H1 (cell line): Measurements from ENCODE around the gene RTN3. TPM values are rescaled to one million over a fixed set of nuclear protein-coding genes. Genes with fewer than 3 reads are reported as not detected.

ENCODE experiments used
- CTCF ChIA-PET: fragments of 300-600 bp; sonication (Branson Sonifier 250); formaldehyde crosslinking; loops from one replicate; lab custom pipeline; 2021; ENCODE audit not compliant: partially characterized antibody; lab: Charles Lee
- POLR2A ChIA-PET: fragments of 300-600 bp; sonication (Branson Sonifier 250); formaldehyde crosslinking; loops from one replicate; lab custom pipeline; 2021; ENCODE audit warnings: inconsistent platforms; ENCODE audit not compliant: partially characterized antibody; lab: Charles Lee
- DNase-seq, 2 experiments: peaks; one replicate each; pipeline versions ENCODE4 v3.0.0 to v3.0.0-alpha.2; 2010 to 2022; ENCODE audit warnings: low spot score in 2 of 2, low read depth in 1 of 2, mixed read lengths in 1 of 2
- FAIRE-seq: peaks from 2 replicates; lab custom pipeline; 2011; peaks lifted over from hg19 to GRCh38; lab: Jason Lieb, UNC
- H2AFZ ChIP-seq: 2 replicates; pipeline ENCODE4 v1.8.1; 2012; ENCODE audit warnings: low read length, inconsistent platforms
- H2AK5ac ChIP-seq: 2 replicates; pipeline ENCODE4 v1.6.1; 2013; ENCODE audit warnings: low read depth, low read length
- H2BK120ac ChIP-seq: replicated peaks from 2 replicates; pipeline ENCODE3; 2013; ENCODE audit warnings: low read depth, low read length, inconsistent platforms
- H2BK12ac ChIP-seq: 2 replicates; pipeline ENCODE4 v1.6.1; 2013; ENCODE audit warnings: low read depth, low read length
- H2BK15ac ChIP-seq: 2 replicates; pipeline ENCODE4 v1.6.1; 2013; ENCODE audit warnings: low read length
- H2BK20ac ChIP-seq: 2 replicates; pipeline ENCODE4 v1.6.1; 2013; ENCODE audit warnings: low read length
- H2BK5ac ChIP-seq: 2 replicates; pipeline ENCODE4 v1.6.1; 2013; ENCODE audit warnings: low read depth, low read length
- H3K14ac ChIP-seq: 2 replicates; pipeline ENCODE4 v1.6.1; 2013; ENCODE audit warnings: inconsistent platforms; ENCODE audit not compliant: insufficient read length
- H3K18ac ChIP-seq: 2 replicates; pipeline ENCODE4 v1.6.1; 2013; ENCODE audit warnings: low read length; ENCODE audit errors: extremely low read depth
- H3K23ac ChIP-seq: 2 replicates; pipeline ENCODE4 v1.6.1; 2013; ENCODE audit warnings: inconsistent platforms; ENCODE audit not compliant: insufficient read length
- H3K23me2 ChIP-seq: 2 replicates; pipeline ENCODE4 v1.6.1; 2013; ENCODE audit warnings: low read depth, low read length
- H3K27ac ChIP-seq: 2 replicates; pipeline ENCODE4 v1.6.1; 2011; ENCODE audit warnings: low read depth, low read length, inconsistent platforms
- H3K27me3 ChIP-seq, 4 experiments: replicated peaks in 1 of 4; 1 replicate in 1 of 4; 2 replicates in 3 of 4; pipeline versions ENCODE4 v1.6.1 to v1.8.1; 2011 to 2013; ENCODE audit warnings: low read length in 3 of 4, mild to moderate bottlenecking in 3 of 4, inconsistent platforms in 2 of 4, mixed read lengths in 2 of 4, moderate library complexity in 1 of 4; ENCODE audit not compliant: control insufficient read depth in 3 of 4, insufficient read depth in 3 of 4; ENCODE audit errors: extremely low read depth in 1 of 4
- H3K36me3 ChIP-seq, 4 experiments: 2 replicates each; pipeline versions ENCODE4 v1.6.1 to v1.8.1; 2011 to 2013; ENCODE audit warnings: mild to moderate bottlenecking in 4 of 4, low read length in 3 of 4, moderate library complexity in 2 of 4, control low read depth in 1 of 4, inconsistent platforms in 1 of 4; ENCODE audit not compliant: insufficient read depth in 4 of 4, control insufficient read depth in 2 of 4
- H3K4ac ChIP-seq: replicated peaks from 2 replicates; pipeline ENCODE3; 2013; ENCODE audit warnings: low read length, low read depth, mixed read lengths, inconsistent platforms; ENCODE audit not compliant: insufficient read length
- H3K4me1 ChIP-seq, 4 experiments: replicated peaks in 1 of 4; 1 replicate in 1 of 4; 2 replicates in 3 of 4; pipeline versions ENCODE4 v1.6.1 to v1.8.1; 2011 to 2013; ENCODE audit warnings: low read length in 3 of 4, inconsistent platforms in 2 of 4, mixed read lengths in 1 of 4; ENCODE audit not compliant: insufficient read depth in 4 of 4, control insufficient read depth in 3 of 4
- H3K4me2 ChIP-seq, 2 experiments: 2 replicates each; pipeline versions ENCODE4 v1.6.1 to v1.8.1; 2011 to 2013; ENCODE audit warnings: low read depth in 2 of 2, low read length in 2 of 2, control low read depth in 1 of 2, inconsistent platforms in 1 of 2, mild to moderate bottlenecking in 1 of 2; ENCODE audit not compliant: insufficient read depth in 1 of 2
- H3K4me3 ChIP-seq, 4 experiments: fragments of 200-600, 300-600 bp in 1 of 4; sonication (generic), shearing (Covaris generic), sonication (Bioruptor Twin) in 1 of 4; 2 replicates each; pipeline versions ENCODE4 v1.5.1 to v1.8.1; 2011 to 2016; ENCODE audit warnings: low read length in 4 of 4, low read depth in 3 of 4, control low read depth in 2 of 4, inconsistent platforms in 2 of 4, mild to moderate bottlenecking in 2 of 4, mixed read lengths in 1 of 4, moderate library complexity in 1 of 4; ENCODE audit not compliant: insufficient read depth in 2 of 4; ENCODE audit errors: extremely low read depth in 1 of 4
- H3K56ac ChIP-seq: replicated peaks from 2 replicates; pipeline ENCODE3; 2013; ENCODE audit warnings: low read depth, mild to moderate bottlenecking, mixed read lengths, low read length, inconsistent platforms; ENCODE audit not compliant: insufficient read length
- H3K79me1 ChIP-seq: 2 replicates; pipeline ENCODE4 v1.6.1; 2013; ENCODE audit warnings: low read depth, low read length, control low read depth
- H3K79me2 ChIP-seq, 2 experiments: 2 replicates each; pipeline versions ENCODE4 v1.6.1 to v1.8.1; 2012 to 2013; ENCODE audit warnings: low read length in 2 of 2, mild to moderate bottlenecking in 2 of 2, inconsistent platforms in 1 of 2; ENCODE audit not compliant: insufficient read depth in 2 of 2, control insufficient read depth in 1 of 2
- H3K9ac ChIP-seq, 4 experiments: replicated peaks in 1 of 4; 1 replicate in 1 of 4; 2 replicates in 3 of 4; pipeline versions ENCODE4 v1.6.1 to v1.8.1; 2011 to 2013; ENCODE audit warnings: low read depth in 3 of 4, low read length in 3 of 4, control low read depth in 2 of 4, mild to moderate bottlenecking in 2 of 4, moderate library complexity in 2 of 4, inconsistent platforms in 1 of 4; ENCODE audit errors: extremely low read depth in 1 of 4
- H3K9me3 ChIP-seq, 2 experiments: 2 replicates each; pipeline versions ENCODE4 v1.6.1 to v1.8.1; 2012 to 2013; ENCODE audit warnings: mild to moderate bottlenecking in 2 of 2, moderate library complexity in 2 of 2, control low read depth in 1 of 2, inconsistent platforms in 1 of 2, low read depth in 1 of 2, low read length in 1 of 2, mixed read lengths in 1 of 2; ENCODE audit not compliant: insufficient read depth in 2 of 2
- H4K20me1 ChIP-seq, 2 experiments: replicated peaks in 1 of 2; 2 replicates each; pipeline versions ENCODE3 to v1.8.1; 2011 to 2013; ENCODE audit warnings: inconsistent platforms in 2 of 2, low read length in 2 of 2, mild to moderate bottlenecking in 1 of 2; ENCODE audit not compliant: insufficient read depth in 2 of 2, control insufficient read depth in 1 of 2
- H4K5ac ChIP-seq: 2 replicates; pipeline ENCODE4 v1.6.1; 2013; ENCODE audit warnings: low read length, low read depth, mixed read lengths, inconsistent platforms; ENCODE audit not compliant: insufficient read length
- H4K8ac ChIP-seq: 2 replicates; pipeline ENCODE4 v1.8.0; 2013; ENCODE audit warnings: mild to moderate bottlenecking, moderate library complexity, low read length, inconsistent platforms; ENCODE audit not compliant: insufficient read depth; ENCODE audit errors: extremely low read depth
- H4K91ac ChIP-seq: replicated peaks from 2 replicates; pipeline ENCODE3; 2013; ENCODE audit warnings: low read length, mixed read lengths, inconsistent platforms; ENCODE audit not compliant: insufficient read length
- BCL11A ChIP-seq, 2 experiments: IDR thresholded peaks; one replicate each; pipeline ENCODE4 v1.6.1; 2011; ENCODE audit warnings: low read depth in 2 of 2, low read length in 2 of 2, mild to moderate bottlenecking in 2 of 2
- EGR1 ChIP-seq: IDR thresholded peaks from 2 replicates; pipeline ENCODE4 v1.6.1; 2011; ENCODE audit warnings: low read depth, low read length, borderline replicate concordance
- SP2 ChIP-seq: IDR thresholded peaks from 2 replicates; pipeline ENCODE4 v1.6.1; 2012; ENCODE audit warnings: mild to moderate bottlenecking, low read length, inconsistent platforms
- TCF12 ChIP-seq: IDR thresholded peaks from 2 replicates; pipeline ENCODE4 v1.6.1; 2011; ENCODE audit warnings: low read depth, mild to moderate bottlenecking, low read length
- WGBS, 2 experiments: shearing (Covaris generic) in 1 of 2; methylation state at CpG; one replicate each; pipeline versions ENCODE4 v1.1.6 to v1.1.7; 2013 to 2015; ENCODE audit warnings: low lambda C conversion rate in 2 of 2, mixed read lengths in 2 of 2, inconsistent platforms in 1 of 2, low coverage in 1 of 2, missing lambda C conversion rate in 1 of 2; ENCODE audit not compliant: insufficient replicate concordance in 2 of 2, insufficient coverage in 1 of 2, insufficient read length in 1 of 2; ENCODE audit errors: extremely low coverage in 1 of 2, missing lambda C conversion rate in 1 of 2; 5-methylcytosine and 5-hydroxymethylcytosine counted together
- polyA plus RNA-seq, 7 experiments: library from polyadenylated mRNA; depleted of rRNA in 3 of 7; stranded (reverse) in 5 of 7; unstranded in 2 of 7; fragments of >200 nt in 5 of 7; fragments of 200-250 nt in 2 of 7; gene quantifications; 1 replicate in 5 of 7; 2 replicates in 1 of 7; 4 replicates in 1 of 7; pipeline versions ENCODE4 v1.2.1 to v1.2.3, GENCODE V29; 2011 to 2013; ENCODE audit warnings: missing spikeins in 2 of 7, mixed read lengths in 2 of 7
- total RNA-seq: library from RNA; stranded (reverse); fragmentation: NEBNext Ultra II Directional; extraction: Animal tissue kit (Norgen Biotek cat#: 25700); gene quantifications from 2 replicates; pipeline ENCODE4 v1.2.1, GENCODE V29; 2021

Gene RTN3
- total and polyA plus RNA-seq, 2 of the 8 experiments (the other 6 are each of a cell fraction or from before 2014, with no cell fraction given) = 160 to 203 TPM

- Histone ChIP-seq H3K79me1 (no peaks in the 10 kb centered on the region), H3K27ac (no peak overlapping the region)
- POLR2A ChIA-PET = interaction anchor here (0.8 kb wide), 1 partner anchor 12 kb away, joined by 3 read pairs; no protein-coding TSS in a partner anchor
Measured at GRCh38 chr11:63652671-63653070, 28.6 kb upstream of the RTN3 start.

More at GRCh38 chr11:63652671-63653070, 28.6 kb upstream of the RTN3 start:
- Histone ChIP-seq H3K27me3 (no peaks in the 10 kb centered on the region), H2BK15ac (no peak overlapping the region), H2AK5ac (no peak overlapping the region), H4K20me1 (peaks cover 0 to 2% of the 10 kb centered on the region in 2 experiments), H3K18ac (no peak overlapping the region), H2BK5ac (no peak overlapping the region), H2BK120ac (no peak overlapping the region), H4K91ac (no peak overlapping the region), H3K4me3 (no peak overlapping the region), H3K9me3 (no peaks in the 10 kb centered on the region), H3K23me2 (no peaks in the 10 kb centered on the region), H3K4me1 (no peaks in the 10 kb centered on the region), H3K36me3 (peaks cover 0 to 29% (median 4%) of the 10 kb centered on the region in 4 experiments; a peak in 6 of 8 replicates), H3K4me2 (no peak overlapping the region), H3K4ac (no peak overlapping the region), H3K79me2 (no peaks in the 10 kb centered on the region), H3K14ac (no peak overlapping the region), H2AFZ (no peak overlapping the region), H3K9ac (no peak overlapping the region), H4K8ac (no peak overlapping the region), H3K56ac (no peak overlapping the region), H4K5ac (no peak overlapping the region), H3K23ac (no peak overlapping the region), H2BK20ac (no peak overlapping the region), H2BK12ac (no peak overlapping the region)
- FAIRE-seq (no peak), DNase-seq (no peak)
- TF ChIP-seq TCF12 (no peak), BCL11A (IDR thresholded peaks at IDR 0.05; ENCODE audit: low read depth in 2 of 2, low read length in 2 of 2) (no peak), EGR1 (no peak), SP2 (no peak)
- CTCF ChIA-PET = interaction anchor here (1.0 to 1.6 kb wide), 2 partner anchors 88 to 173 kb away, joined by 3 read pairs; no protein-coding TSS in a partner anchor
- 93% methylated on average over 3 of the region's 3 CpGs; no CpG with 5 or more reads in 1 of the 2 experiments for WGBS, 2 experiments
